Measurements from ENCODE around the gene MRPL53.
A peak's percentile ranks its signal among the peaks of the same experiment; 100 is the strongest.
"Not testable (repeated sequence)": the region's sequence is repeated elsewhere in the genome, so short reads cannot be mapped to it uniquely, and the experiment has no call there.

MRPL53 gene

GRCh38 chr2:74472945-74473258 is 422 bp upstream of the MRPL53 start:
- Mint-ChIP-seq H3K4me1 (ENCODE audit: low read depth) (peaks cover 21% of the 10 kb centered on the region), H3K27ac (peak overlapping the region; percentile 97), H3K4me3 (peak overlapping the region; percentile 99), H3K9me3 (ENCODE audit: low read depth) (no peaks in the 10 kb centered on the region), H3K27me3 (no peaks in the 10 kb centered on the region), H3K36me3 (peaks cover 7% of the 10 kb centered on the region)

- Mint-ChIP-seq H3K9me3 (ENCODE audit: low read depth) (no peaks in the 10 kb centered on the region), H3K4me3 (peak overlapping the region; percentile 99), H3K27ac (peak overlapping the region; percentile 97), H3K27me3 (no peaks in the 10 kb centered on the region), H3K4me1 (ENCODE audit: low read depth) (peaks cover 21% of the 10 kb centered on the region), H3K36me3 (peaks cover 4% of the 10 kb centered on the region)
Measured at GRCh38 chr2:74471332-74472065, 981 bp downstream of the MRPL53 start.

DNA sequence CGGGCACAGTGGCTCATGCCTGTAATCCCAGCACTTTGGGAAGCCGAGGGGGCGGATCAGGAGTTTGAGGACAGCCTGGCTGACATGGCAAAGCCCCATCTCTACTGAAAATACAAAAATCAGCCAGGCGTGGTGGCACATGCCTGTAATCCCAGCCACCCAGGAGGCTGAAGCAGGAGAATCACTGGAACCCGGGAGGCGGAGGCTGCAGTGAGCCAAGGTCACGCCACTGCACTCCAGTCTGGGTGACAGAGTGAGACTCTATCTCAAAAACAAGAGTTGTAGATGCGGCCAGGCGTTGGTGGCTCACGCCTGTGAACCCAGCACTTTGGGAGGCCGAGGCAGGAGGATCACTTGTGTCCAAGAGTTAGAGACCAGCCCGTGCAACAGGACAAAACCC is 1.7 kb downstream of the MRPL53 start:
- H3K9me3 Mint-ChIP-seq (ENCODE audit: low read depth): not testable (repeated sequence)

DNA sequence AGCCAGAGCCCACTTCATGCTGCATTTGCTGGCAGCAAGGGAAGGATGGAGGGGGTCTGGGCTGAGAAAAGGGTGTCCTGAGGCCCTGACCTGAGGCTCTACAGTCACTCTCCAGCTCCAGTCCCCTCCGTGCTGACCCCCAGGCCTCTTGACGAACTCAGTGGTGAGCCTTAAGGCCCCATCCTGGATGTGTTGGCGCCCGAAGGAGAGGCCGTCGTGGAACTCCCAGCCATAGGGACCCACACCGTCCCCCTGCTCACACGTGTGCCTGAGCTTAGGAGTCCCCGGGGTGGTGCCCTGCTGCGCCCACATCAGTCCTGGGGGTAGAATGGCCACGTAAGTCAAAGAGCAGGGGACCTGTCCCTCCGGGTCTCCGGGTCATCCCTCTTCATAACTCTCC is 8.1 kb downstream of the MRPL53 start:
- Mint-ChIP-seq H3K27ac (peak overlapping the region; percentile 76), H3K4me3 (peak overlapping the region; percentile 84), H3K4me1 (ENCODE audit: low read depth) (peaks cover 27% of the 10 kb centered on the region), H3K9me3 (ENCODE audit: low read depth) (no peaks in the 10 kb centered on the region), H3K27me3 (no peaks in the 10 kb centered on the region), H3K36me3 (peaks cover 3% of the 10 kb centered on the region)

More for the DNA sequence above, 1.7 kb downstream of the MRPL53 start:
- Mint-ChIP-seq H3K27ac (peak overlapping the region; percentile 94), H3K4me1 (ENCODE audit: low read depth) (peaks cover 23% of the 10 kb centered on the region), H3K4me3 (peak overlapping the region; percentile 80)
- H3K36me3 Mint-ChIP-seq, H3K27me3 Mint-ChIP-seq: not testable (repeated sequence)

- Mint-ChIP-seq H3K9me3 (ENCODE audit: low read depth) (no peaks in the 10 kb centered on the region), H3K4me1 (ENCODE audit: low read depth) (peaks cover 41% of the 10 kb centered on the region), H3K27me3 (no peaks in the 10 kb centered on the region), H3K36me3 (peaks cover 3% of the 10 kb centered on the region), H3K27ac (peak overlapping the region; percentile 12), H3K4me3 (peak overlapping the region; percentile 84)
Measured at GRCh38 chr2:74462786-74463105, 9.7 kb downstream of the MRPL53 start.

GRCh38 chr2:74462054-74462785 is 10.3 kb downstream of the MRPL53 start:
- no peaks in the 10 kb centered on the region for H3K27me3 Mint-ChIP-seq
- no peak overlapping the region for H3K27ac Mint-ChIP-seq
- H3K9me3 Mint-ChIP-seq (ENCODE audit: low read depth): no peaks in the 10 kb centered on the region
- H3K36me3 Mint-ChIP-seq: peaks cover 4% of the 10 kb centered on the region
- H3K4me3 Mint-ChIP-seq: peak overlapping the region; percentile 84
- peaks cover 44% of the 10 kb centered on the region for H3K4me1 Mint-ChIP-seq (ENCODE audit: low read depth)

DNA sequence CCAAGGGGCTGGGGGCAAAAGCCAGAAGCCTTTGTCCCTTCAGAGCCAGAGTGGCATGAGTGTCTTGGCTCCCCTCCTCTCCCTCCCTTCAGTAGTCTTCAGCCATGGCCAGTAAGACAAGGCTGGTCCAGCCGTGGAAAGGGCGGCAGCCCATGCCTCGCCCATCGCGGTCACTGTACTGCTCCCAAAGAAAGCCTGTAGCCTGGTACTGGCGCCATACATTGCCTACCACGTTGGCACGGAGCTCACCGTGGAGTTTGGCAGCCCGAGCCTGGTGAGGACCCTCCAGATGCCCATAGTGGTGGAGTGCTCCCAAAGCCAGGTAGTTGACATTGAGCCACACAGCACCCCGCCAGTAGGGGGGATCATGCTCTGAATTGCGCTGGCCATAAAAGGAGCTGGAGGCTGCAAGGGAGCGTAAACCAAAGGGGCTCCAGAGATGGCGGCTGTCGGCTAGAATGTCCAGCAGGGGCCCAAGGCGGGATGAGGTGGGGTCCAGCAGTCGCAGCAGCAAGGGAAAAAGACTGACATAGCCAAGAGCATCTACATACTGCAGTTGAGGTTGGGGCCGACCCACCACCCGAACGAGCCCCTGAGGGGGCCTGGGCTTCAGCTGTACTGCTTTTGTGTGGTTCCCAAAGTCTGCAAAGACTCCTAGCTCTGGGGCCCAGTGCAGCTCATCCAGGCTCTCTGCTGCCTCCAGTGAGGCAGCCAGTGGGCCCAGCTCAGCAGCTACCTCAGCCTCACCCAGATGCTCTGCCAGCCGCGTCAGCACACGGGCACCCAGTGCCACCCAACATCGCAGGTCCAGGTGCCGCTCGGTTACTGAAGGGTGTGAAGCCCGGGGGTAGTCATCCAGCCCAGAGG is 11.1 kb downstream of the MRPL53 start:
- Mint-ChIP-seq H3K27me3 (no peaks in the 10 kb centered on the region), H3K9me3 (ENCODE audit: low read depth) (no peaks in the 10 kb centered on the region), H3K4me1 (ENCODE audit: low read depth) (peaks cover 51% of the 10 kb centered on the region), H3K27ac (no peak overlapping the region), H3K4me3 (no peak overlapping the region), H3K36me3 (peaks cover 5% of the 10 kb centered on the region)

DNA sequence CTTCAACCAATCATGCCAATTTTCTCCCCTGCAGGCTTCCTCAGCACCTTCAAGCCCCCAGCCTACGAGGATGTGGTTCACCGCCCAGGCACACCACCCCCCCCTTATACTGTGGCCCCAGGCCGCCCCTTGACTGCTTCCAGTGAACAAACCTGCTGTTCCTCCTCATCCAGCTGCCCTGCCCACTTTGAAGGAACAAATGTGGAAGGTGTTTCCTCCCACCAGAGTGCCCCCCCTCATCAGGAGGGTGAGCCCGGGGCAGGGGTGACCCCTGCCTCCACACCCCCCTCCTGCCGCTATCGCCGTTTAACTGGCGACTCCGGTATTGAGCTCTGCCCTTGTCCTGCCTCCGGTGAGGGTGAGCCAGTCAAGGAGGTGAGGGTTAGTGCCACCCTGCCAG is 12.3 kb downstream of the MRPL53 start:
- not testable (repeated sequence) for H3K27ac Mint-ChIP-seq; H3K36me3 Mint-ChIP-seq; H3K27me3 Mint-ChIP-seq; H3K9me3 Mint-ChIP-seq (ENCODE audit: low read depth)
- H3K4me3 Mint-ChIP-seq: peak overlapping the region; percentile 98
- peaks cover 56% of the 10 kb centered on the region for H3K4me1 Mint-ChIP-seq (ENCODE audit: low read depth)

GRCh38 chr2:74459503-74460118 is 12.9 kb downstream of the MRPL53 start:
- H3K9me3 Mint-ChIP-seq (ENCODE audit: low read depth); H3K27me3 Mint-ChIP-seq: not testable (repeated sequence)
- H3K4me1 Mint-ChIP-seq (ENCODE audit: low read depth): peaks cover 60% of the 10 kb centered on the region
- peak overlapping the region; percentile 98 for H3K4me3 Mint-ChIP-seq
- peak overlapping the region; percentile 16 for H3K27ac Mint-ChIP-seq
- peaks cover 10% of the 10 kb centered on the region for H3K36me3 Mint-ChIP-seq

GRCh38 chr2:74458938-74459363 is 13.5 kb downstream of the MRPL53 start:
- peak overlapping the region; percentile 98 for H3K4me3 Mint-ChIP-seq
- H3K4me1 Mint-ChIP-seq (ENCODE audit: low read depth): peaks cover 61% of the 10 kb centered on the region
- peaks cover 10% of the 10 kb centered on the region for H3K36me3 Mint-ChIP-seq
- peak overlapping the region; percentile 98 for H3K27ac Mint-ChIP-seq
- H3K9me3 Mint-ChIP-seq (ENCODE audit: low read depth): no peaks in the 10 kb centered on the region
- H3K27me3 Mint-ChIP-seq: no peaks in the 10 kb centered on the region

DNA sequence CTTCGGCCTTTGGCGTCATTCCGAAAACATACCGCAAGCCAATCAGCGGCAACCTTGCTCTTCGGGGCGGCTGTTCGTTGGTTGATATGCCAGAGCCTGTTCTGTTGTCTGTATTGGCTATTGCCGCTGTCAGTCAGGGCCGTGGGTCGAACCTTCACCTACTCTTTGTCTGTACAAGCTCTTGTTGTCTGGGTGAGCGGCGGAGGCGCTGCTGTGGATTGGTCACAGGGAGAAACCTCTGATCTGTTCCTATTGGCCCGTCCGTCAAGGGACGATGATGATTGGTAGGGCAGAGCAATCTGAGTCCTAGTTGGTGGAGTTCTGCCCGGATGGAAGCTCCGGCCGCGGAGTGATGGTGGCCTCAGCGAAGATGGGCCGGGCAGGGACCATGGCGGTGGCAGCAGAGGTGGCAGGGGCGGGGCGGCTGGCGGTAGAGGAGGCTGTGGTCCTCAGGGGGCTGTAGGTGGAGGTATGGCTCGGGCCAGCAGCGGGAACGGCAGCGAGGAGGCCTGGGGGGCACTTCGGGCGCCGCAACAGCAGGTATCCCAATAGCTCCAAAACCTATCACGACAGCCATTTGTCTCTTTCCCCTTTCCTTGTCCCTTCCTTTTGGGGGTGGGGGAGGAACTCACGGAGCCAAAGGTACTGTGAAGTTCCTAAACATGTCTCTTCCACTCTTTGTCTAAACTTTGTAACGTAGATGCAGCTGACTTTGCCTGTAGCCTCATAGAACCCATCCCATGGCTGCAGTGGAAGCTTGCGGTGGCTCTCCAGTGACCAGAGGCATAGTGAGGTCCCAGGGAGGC is 14.1 kb downstream of the MRPL53 start, which contains the start of gene WBP1:
Gene WBP1 (plus strand): TSS at position 307 of the 806 bp plus-strand sequence. CDS start 165 bp downstream, at position 472.
- peaks cover 10% of the 10 kb centered on the region for H3K36me3 Mint-ChIP-seq
- H3K9me3 Mint-ChIP-seq (ENCODE audit: low read depth): no peaks in the 10 kb centered on the region
- peak within 1 kb of the TSS; percentile 98 for H3K27ac Mint-ChIP-seq
- peak within 1 kb of the TSS; percentile 98 for H3K4me3 Mint-ChIP-seq
- no peaks in the 10 kb centered on the region for H3K27me3 Mint-ChIP-seq
- H3K4me1 Mint-ChIP-seq (ENCODE audit: low read depth): peaks cover 60% of the 10 kb centered on the region

DNA sequence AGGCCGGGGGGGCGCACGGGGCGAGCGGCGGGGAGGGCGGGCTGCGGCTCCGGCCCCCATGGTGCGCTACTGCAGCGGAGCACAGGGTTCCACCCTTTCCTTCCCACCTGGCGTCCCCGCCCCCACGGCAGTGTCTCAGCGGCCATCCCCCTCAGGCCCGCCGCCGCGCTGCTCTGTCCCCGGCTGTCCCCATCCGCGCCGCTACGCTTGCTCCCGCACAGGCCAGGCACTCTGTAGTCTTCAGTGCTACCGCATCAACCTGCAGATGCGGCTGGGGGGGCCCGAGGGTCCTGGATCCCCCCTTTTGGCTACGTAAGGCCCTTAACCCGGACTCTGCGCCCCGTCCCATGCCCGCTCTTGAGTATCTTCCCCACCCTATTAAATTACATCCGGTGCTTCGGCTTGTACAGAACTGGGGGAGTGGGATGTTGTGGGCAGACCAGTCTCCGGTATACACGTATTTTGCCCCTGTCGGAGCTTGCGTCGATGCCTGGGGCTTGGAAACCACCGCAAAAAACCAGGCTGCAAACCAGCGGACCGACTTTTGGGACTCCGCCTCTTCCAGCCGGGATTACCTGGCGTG is 14.8 kb downstream of the MRPL53 start:
- no peaks in the 10 kb centered on the region for H3K9me3 Mint-ChIP-seq (ENCODE audit: low read depth)
- H3K4me1 Mint-ChIP-seq (ENCODE audit: low read depth): peaks cover 54% of the 10 kb centered on the region
- H3K36me3 Mint-ChIP-seq: peaks cover 7% of the 10 kb centered on the region
- peak overlapping the region; percentile 98 for H3K27ac Mint-ChIP-seq
- no peaks in the 10 kb centered on the region for H3K27me3 Mint-ChIP-seq
- peak overlapping the region; percentile 98 for H3K4me3 Mint-ChIP-seq

DNA sequence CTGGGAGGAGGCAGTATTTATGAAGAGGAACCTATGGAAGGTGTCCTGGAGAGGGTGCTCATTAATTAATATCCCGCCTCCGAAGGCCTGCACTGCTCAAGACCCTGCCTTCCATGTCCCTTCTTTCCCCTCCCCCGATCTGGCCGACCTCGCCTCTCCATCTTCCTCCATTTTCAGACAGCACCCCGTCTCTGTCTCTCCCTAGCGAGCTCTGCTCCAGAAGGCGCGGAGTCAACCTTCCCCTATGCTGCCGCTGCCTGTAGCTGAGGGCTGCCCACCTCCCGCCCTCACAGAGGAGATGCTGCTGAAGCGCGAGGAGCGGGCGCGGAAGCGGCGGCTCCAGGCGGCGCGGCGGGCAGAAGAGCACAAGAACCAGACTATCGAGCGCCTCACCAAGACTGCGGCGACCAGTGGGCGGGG is 15.3 kb downstream of the MRPL53 start:
- Mint-ChIP-seq H3K36me3 (peaks cover 7% of the 10 kb centered on the region), H3K4me1 (ENCODE audit: low read depth) (peaks cover 56% of the 10 kb centered on the region), H3K27me3 (no peaks in the 10 kb centered on the region), H3K27ac (peak overlapping the region; percentile 98), H3K9me3 (ENCODE audit: low read depth) (no peaks in the 10 kb centered on the region), H3K4me3 (peak overlapping the region; percentile 98)

Measured in activated naive CD8-positive, alpha-beta T cell (primary cell).